IPS-NIHi7 (cell line): ENCODE data around the gene PDC.

Experiments
- DNase-seq: peaks from one replicate; pipeline ENCODE4 v3.0.0; 2012; ENCODE audit warnings: mixed read lengths; ENCODE audit errors: extremely low spot score

Gene PDC

DNA sequence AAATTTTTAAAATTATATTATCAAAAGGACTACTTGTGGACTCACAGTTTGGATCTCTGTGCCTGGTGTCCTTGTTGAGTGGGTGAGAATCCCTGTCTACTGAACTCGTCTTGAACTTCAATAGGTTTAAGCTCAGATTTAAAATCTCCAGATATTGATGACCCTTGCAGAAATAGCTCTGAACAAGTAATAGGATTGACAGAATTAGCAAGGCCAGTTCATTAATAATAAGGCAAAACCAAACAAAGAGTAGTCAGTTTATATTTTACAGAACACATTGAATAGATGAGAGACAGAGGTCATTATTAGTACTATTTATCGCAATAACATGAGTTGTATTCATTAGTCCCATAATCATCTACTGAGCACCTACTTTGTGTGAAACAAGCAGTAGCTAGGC lies at the start of gene PDC:
PDC (minus strand) TSS at position 101 of the 400 bp plus-strand sequence. CDS start 11,655 bp downstream, outside the sequence.
- no peak for DNase-seq

DNA sequence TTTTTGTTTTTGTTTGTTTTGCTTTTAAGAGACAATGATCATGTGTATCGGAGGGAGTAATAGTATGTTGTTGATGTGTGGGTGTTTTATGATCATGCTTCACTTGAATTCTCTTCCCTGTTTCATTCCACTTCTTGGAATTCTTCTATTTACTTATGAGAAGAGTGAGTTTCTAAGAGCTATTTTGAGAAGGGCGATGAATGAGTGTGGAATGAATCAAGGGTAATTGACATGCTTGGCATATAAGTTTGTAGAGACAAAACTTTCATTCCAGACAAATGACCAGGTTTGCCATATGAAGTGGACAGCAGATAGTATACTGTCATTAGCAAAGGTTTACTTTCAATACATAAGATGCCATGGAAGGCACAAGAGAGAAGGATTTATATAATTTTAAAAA lies 42.3 kb upstream of the PDC start:
- no peak for DNase-seq

DNA sequence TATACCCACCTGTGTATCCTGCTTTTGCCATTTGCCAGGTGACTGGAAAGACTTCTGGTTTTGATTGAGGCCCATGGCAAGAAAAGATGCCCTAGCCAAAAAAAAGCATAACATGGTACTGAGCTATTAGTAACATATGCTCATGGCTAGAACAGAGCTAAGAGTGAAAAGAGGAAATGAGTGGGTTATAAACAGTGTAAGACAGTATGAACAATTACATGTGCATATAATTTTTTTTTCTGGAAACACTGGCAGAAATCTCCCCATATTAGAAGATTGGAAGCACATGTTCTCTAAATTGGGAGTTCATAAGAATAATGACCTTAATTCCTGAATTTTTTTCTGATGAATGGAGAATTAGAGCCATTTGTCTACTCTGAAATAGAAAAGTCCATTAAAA lies 41.2 kb upstream of the PDC start:
- DNase-seq, result no peak

DNA sequence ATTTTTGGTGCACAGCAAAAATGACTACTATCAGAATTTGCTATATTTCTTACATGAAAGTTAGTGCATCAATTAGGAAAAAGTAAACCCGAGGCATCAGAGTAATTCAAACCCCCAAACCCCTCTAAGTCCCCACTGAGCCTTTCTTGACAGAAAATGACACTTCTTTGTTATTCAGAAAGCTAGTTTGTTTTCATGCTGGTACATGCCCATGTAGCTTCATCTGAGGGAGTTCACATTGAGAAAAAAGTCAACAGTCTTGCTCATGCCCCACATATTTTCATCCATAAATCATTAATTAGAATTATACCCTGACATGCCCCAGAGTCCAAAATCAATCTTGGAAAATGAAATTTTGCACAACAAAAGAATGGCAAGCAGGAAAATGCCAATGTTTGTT lies 39.9 kb upstream of the PDC start:
- DNase-seq, result no peak

DNA sequence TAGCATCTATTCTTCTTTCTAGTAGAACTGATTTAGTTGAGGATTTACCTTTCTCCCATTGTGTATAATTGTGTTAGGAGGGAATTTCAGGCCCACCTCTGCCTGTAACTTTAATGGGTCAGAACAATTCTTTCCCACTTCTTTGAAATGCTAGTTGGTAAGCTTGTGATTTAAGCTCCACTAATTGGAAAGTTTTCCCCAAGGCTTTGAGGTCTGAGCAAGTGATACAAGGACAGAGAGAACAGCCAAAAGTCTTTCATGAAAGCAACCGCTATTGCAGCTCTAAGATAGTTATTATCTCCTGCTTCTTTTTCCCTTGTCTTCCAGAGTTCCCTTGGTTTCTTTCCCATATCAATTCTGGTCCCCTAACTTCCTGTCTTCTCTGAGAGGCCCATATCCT lies 38.7 kb upstream of the PDC start:
- no peak for DNase-seq

DNA sequence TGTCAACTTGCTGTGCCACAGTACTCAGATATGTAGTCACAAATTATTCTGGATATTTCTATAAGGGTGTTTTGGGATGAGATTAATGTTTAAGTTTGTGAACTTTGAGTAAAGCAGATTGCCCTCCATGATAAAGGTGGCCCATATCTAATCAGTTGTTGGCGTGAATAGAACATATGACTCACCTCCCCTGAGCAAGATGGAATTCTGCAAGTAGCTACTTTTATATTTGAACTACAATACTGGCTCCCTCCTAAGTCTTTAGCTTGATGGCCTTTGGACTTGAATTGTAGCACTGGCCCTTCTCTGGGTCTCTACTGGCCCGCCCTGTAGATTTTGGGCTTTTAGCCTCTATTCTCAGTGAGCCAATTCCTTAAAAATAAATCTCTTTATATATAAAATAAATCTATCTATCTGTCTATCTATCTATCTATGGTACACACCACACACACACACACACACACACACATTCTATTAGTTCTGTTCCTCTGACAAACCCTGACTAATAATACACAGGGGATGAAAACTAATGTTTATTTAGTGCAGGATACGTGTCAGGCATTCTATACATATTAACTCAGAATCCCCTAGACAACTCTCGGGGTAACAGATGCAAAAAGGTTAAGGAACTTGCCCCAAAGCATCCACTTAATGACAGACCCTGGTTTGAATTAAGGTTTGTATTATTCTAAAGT lies 37.9 kb upstream of the PDC start:
- DNase-seq, result no peak

DNA sequence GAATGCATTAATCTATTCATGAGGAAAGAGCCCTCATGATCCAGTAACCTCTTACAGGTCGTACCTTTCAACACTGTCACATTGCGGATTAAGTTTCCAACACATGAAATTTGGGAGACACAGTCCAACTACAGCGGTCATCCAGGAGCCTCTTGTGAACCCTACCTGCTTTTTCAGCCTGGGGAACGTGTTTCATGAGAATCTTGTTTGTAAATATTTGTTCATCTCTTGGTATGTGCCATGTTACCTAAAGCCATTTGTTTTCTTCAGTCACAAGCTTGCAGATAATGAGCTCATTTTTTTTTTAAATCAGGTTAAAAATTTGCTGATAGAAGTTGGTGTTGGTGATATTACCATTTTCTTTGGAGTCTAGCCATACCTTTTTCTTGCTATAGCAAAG lies 37.2 kb upstream of the PDC start:
- no peak for DNase-seq

DNA sequence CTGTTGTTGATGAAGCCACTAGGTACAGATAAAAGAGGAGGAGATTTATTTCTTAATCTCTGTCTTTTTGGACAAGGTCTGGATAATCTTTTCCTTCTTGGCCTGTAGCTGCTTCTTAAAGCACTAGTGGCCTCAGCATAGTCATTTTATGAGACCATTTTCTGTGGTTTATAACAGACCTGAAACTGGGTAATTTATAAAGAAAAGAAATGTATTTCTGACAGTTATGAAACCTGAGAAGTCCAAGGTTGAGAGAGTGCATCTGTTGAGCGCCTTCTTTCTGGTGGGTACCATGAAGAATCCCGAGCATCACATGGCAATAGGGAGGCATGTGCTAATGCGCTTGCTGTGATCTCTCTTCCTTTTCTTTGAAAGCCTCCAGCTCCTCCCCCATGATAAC lies 36.7 kb upstream of the PDC start:
- DNase-seq, result no peak

DNA sequence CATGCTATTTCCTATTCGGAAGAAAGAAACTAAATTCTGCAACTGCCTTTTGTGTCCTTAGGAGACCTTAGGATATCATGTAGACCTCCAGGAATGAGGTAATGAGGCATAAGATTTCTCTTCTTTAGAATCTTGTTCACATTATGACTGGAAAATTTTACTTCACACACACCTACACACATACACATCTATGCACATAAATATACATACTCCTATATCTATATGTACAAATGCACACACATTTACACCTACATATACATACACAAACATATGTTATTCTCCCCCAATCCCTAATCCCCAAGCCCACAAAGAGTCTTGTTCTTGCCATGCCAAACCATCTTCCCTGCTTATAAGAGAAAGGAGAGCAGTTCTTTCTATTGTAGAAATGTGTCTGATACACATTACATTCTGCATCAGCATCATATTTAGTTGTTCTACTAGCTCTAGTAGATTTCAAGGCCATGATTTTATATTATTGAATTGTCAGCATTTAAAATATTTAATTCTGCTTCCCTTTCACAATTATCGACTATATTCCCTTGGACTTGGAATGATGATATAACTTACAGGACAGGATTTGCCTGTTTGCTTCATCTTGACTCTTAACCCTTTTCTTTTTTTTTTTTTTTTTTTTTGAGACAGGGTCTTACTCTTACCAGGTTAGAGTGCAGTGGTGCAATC lies 35.4 kb upstream of the PDC start:
- no peak for DNase-seq

DNA sequence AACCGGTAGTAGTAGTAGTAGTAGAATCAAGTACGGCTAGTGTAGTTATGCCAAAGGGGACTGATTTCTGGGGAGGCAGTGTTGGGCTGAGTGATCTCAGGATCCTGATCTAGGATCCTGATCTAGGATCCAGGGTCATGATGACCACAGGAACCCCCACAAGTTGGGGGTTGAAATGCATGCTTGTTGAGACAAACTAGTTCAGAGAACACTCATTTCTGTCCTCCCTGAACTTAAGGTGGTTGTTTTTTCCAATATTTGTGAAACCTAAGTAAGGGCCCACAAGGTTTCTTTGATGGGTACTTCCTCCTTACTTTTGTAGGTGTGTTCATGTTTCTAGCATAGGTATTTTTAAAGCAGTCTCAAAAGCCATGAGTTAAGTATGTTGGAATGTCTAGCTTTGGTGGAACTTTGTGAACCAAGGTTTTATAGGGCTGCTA lies 33.9 kb upstream of the PDC start:
- DNase-seq, result no peak

DNA sequence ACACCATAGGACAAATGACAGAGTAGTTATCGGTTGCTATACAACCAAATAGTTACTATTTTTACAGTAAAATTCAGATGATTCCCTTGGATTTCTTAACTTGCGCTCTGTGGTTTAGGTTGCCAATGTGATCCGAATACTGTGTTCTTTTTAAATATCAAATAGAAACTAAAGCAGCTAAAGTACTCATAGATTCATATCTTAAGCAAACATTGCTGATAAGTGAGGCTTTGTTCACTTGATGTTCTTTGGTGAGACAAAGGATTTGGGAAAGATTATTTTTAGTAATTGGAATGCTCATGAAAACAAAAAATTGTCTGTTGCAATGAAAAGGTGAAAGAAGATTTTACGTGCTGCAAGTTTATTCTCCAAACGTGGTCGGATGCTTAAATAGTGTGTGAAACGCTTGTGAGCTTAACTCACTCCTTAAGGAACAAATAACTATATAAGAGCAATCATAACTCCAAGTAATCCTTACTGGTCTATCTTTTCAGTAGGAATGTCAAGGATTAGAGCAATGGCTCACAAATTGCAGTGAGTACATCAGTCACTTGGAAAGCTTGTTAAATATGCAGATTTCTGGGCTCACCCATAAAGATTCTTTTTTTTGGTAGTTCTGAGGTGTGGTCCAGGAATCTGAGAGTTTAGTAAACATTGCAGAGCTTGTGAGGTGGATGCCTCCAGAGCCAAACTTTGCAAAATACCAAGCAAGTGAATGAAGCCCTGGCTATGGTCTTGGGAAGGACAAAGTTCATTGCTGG lies 31.8 kb upstream of the PDC start:
- DNase-seq, result no peak

DNA sequence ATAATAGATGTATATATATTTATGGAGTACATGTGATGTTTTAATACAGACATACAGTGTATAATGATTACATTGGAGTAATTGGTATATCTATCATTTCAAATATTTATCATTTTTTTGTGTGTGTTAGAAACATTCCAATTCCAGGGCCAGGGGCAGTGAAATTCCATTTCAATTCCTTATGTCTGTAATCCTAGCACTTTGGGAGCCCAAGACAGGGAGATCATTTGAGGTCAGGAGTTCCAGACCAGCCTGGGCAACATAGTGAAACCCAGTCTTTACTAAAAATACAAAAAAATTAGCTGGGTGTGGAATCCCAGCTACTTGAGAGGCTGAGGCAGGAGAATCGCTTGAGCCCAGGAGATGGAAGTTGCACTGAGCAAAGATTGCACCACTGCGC lies 30.4 kb upstream of the PDC start:
- no peak for DNase-seq

DNA sequence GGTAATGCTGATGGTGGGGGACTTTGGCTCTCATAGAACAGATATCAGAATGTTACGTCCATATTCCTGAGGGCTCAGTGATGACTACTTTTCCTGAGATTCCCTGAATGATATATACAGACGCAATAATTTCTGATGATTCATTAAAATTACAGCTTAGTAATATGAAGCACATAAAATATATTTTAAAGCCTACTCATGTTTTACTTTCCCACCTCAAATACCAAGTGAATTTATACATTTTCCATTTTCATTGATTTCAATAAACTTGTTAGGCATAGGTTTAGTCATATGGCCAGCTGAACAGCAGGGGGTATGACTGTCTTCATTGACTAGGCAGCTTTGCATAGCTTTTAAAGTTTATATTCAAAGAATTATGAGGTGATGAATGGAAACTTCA lies 26.2 kb upstream of the PDC start:
- no peak for DNase-seq

DNA sequence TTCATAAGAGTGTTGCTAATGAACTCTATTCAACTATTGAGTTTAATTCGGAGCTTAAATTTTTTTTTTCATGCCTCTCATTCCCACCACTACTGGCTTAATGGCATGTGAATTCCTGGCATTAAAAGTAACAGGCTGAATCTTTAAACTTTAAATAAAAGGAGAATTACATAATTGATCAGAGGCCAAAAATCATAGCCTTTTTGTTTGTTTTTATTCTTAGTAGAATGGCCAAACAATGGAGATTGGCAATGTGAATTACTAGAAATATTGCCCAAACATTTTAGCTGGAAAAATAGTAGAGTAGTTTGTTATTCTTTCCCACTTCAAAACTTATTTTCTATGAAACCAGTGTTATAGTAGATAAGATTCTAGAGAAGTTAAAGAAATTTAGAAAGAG lies 25.1 kb upstream of the PDC start:
- no peak for DNase-seq

DNA sequence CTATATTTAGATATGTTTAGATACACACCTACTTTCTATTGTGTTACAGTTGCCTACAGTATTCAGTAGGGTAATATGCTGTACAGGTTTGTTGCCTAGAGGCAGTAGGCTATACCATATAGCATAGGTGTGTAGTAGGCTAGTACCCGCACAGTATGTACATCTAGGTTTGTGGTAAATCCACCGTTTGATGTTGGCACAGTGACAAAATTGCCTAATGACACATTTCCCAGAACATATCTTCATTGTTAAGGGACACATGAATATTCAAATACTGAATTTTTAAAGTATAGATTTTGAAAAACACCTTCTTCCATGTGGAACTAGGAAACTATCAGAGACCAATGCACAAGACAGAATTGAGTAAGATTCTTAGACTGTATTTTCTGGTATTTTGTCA lies 22.6 kb upstream of the PDC start:
- no peak for DNase-seq

DNA sequence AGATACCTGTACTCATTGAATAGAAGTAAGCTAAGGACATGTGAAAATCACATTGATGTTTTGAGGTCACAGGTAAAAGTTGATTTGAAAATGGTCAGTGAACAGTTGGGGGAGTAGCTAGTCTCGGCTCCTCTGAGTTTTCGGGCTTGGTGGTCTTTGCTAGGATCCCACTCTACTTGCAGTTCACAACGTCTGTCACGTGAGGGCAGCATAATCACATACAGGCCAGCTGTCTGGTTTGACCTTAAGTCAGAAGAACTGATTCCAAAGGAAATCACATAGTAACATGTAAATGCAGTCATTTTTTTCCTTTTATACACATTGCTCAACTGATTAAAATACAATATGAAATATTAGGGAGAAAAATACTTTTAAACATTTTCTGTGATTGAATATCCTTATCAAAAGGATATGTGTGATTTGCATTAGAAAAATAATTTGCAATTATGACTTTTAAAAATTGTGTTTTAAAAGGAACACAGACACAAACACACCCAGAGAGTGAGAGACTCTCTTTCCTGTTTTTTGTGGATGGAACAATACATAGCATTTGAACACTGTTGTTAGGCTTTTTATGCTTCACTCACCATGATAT lies 21.8 kb upstream of the PDC start:
- DNase-seq, result peak; percentile 76

DNA sequence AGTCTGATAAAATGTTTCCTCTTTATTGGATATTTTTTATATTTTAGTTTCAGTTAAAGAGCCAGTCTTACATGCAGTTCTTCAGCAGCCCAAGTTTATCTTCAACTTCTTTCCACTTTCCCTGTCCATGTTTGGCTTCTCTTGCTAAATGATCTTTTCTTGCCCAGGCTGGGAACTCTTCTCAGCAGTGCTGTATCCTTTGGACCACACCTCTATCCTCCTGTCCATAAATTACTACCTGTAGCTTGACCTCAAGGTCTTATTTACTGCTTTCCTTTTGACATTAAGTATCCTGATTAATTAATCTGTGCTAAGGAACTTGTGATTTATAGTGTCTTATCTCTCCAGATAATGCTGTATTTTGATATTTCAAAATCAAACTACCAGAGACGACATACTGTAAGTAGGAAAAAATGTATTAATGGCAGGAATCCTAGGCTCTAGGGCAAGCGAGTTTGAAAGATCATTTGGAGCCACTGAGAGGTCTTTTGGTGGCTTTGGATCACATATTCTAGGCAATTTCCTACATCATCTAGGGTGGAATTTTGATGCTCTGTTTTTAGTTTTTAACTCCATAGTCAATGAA lies 20.5 kb upstream of the PDC start:
- no peak for DNase-seq

DNA sequence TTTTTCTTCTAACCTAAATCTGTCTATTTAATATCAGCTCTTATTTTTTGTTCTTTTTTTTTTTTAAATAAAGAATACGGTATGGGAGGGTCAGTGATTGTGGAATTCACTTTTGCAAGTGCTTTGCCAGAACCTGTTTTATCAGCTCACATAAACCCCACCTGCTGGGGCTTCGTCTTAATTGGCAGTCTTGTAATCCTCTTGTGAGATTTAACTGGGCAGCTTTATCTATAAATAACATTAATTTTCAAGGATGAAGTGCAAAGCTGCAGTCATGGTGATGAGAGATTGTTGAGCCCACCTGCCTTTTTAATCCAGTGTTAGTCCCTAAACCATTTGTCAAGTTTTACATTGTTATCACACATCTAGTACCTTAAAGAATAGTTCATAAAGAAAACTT lies 18.2 kb upstream of the PDC start:
- DNase-seq, result no peak

DNA sequence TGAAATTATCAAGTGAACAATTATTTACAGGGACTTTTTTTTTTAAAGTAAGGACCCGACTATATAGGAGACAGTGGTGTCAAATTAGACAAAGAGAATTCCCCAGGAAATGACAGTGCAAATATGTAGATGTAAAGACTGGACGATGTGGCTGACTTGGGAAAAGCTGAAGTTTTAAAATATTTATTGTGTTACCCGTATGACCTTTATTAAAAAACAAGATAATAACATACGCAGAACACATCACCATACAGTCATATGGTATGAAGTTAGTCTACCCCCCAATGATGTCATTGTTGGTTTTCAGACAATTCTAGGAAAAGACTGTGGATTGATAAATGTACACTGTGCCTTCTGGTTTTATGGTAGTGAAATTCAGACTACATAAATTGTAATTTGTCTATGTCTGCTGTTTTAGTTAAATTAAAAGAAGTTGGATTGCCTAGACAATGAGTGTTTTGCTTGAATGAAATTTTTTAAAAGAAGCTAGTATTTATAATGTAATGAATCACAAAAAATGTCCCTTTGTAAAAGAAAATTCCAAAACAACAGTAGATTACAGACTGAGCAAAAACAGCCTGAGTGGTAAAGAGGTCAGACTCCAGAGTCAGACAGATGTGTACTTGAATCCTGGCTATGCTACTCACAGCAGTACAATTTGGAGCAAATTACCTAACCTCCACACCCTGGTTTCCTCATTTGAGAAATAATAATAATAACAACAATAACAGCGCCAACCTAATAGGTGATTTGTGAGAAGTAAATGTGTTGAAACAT lies 15.5 kb upstream of the PDC start:
- no peak for DNase-seq

DNA sequence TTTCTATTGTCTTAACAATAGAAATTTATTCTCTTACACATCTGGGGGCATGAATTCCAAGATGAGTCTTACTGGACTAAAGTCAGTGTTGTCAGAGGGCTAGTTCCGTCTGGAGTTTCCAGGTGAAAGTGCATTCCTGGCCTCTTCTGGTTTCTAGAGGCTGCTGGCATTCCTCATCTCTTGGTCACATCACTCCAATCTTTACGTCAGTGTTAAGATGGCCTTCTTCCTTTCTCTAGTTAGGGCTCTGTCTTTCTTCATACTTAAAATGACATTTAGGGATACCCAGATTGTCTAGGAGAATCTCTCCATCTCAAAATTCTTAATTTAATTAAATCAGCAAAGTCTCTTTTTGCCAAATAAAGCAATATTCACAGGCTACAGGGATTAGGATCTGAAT lies 13.3 kb upstream of the PDC start:
- DNase-seq, result no peak

DNA sequence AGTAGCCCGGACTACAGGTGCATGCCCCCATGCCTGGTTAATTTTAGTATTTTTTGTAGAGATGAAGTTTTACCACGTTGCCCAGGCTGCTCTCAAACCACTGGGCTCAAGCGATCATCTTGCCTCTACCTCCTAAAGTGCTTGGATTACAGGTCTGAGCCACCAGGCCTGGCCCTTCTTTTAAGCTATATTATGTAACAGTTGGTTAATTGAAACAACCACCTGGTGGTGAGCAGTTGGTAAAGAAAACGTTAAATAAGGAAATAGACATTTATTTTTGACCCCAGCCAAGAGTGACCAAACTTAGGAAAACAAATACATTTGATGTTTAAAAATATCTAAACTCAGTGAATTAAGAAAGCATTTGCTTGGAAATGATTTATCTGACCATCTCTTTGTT lies 12.1 kb upstream of the PDC start:
- DNase-seq, result no peak
